Loucy (cell line): ENCODE data around the gene SPSB4.

Source experiments
- CTCF ChIP-seq: fragments of 200-600 bp; sonication (generic); conservative IDR thresholded peaks from 2 replicates; pipeline ENCODE4 v1.5.1; 2014; ENCODE audit warnings: mild to moderate bottlenecking, antibody characterized with exemption, low read length
- EZH2phosphoT487 ChIP-seq: fragments of 200-600 bp; IDR thresholded peaks from 2 replicates; pipeline ENCODE4 v1.6.1; 2018; ENCODE audit warnings: antibody characterized with exemption, mild to moderate bottlenecking, moderate library complexity, borderline replicate concordance

DNA sequence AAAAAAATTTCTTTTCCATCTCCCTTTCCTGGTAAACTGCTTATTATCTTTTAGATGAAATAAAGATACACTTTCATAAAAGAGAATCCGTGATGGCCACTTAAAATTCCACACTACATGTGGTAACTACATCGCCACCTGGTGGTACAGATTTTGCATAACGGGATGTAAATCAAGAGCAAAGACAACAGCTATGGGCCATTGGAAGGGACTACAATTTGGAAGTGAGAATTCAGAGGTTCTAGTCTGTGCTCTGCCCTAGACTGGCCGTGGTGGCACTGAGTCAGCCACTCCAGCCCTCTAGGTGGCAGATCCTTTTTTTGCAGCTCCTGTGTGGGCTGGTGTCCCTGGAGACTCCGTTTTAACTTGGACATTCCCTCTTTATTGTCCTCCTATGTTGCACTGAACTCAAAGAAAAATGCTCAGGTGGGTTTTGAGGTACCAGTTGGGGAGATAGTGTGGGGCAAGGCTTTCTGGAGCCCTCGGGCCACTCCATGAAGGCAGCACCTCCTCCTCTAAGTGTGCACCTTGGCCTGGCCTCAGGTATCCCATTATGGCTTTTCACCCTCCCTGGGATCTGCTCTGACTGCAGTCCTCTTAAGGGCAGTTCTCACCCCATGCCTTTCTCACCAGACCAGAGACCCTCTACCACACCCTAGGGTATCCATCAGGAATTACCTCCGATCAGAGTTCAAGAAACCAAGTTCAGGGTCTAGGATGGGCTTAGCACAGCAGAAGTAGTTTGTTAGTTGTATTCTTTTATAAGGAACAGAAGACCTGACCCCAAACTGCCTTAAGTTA lies 54.9 kb downstream of the SPSB4 start:
- peak; percentile 81 for TF ChIP-seq CTCF
- TF ChIP-seq EZH2phosphoT487, result no peak
